Peyer's patch (tissue), 4 donors: ENCODE results near the gene SLC22A7.
"Not testable (repeated sequence)": the region's sequence is repeated elsewhere in the genome, so short reads cannot be mapped to it uniquely, and the experiment has no call there.

ENCODE experiments used
- POLR2A ChIP-seq, 2 donors: fragments of 450-650 bp; IDR thresholded peaks; one replicate each; pipeline ENCODE4 v1.5.1; 2017; ENCODE audit warnings: antibody characterized with exemption in 2 of 2, mild to moderate bottlenecking in 2 of 2, moderate library complexity in 2 of 2
- TF ChIP-seq, protein P1 (sequence below), 6 experiments: fragments of 450-650 bp in 4 of 6; fragments of 200-600 bp in 2 of 6; sonication (generic) in 1 of 6; IDR thresholded peaks; one replicate each; pipeline ENCODE4 v1.5.1; 2017 to 2019; ENCODE audit warnings: antibody characterized with exemption in 6 of 6, mild to moderate bottlenecking in 3 of 6, moderate library complexity in 1 of 6

GRCh38 chr6:43346243-43346642 is 48.2 kb downstream of the SLC22A7 start:
- TF ChIP-seq, protein P1, sequence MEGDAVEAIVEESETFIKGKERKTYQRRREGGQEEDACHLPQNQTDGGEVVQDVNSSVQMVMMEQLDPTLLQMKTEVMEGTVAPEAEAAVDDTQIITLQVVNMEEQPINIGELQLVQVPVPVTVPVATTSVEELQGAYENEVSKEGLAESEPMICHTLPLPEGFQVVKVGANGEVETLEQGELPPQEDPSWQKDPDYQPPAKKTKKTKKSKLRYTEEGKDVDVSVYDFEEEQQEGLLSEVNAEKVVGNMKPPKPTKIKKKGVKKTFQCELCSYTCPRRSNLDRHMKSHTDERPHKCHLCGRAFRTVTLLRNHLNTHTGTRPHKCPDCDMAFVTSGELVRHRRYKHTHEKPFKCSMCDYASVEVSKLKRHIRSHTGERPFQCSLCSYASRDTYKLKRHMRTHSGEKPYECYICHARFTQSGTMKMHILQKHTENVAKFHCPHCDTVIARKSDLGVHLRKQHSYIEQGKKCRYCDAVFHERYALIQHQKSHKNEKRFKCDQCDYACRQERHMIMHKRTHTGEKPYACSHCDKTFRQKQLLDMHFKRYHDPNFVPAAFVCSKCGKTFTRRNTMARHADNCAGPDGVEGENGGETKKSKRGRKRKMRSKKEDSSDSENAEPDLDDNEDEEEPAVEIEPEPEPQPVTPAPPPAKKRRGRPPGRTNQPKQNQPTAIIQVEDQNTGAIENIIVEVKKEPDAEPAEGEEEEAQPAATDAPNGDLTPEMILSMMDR (IDR thresholded peaks at IDR 0.05), result not testable (repeated sequence)
- not testable (repeated sequence) for TF ChIP-seq POLR2A (IDR thresholded peaks at IDR 0.05)
